Activated CD4-positive, CD25-positive, alpha-beta regulatory T cell treated with anti-CD3 and anti-CD28 coated beads, Interleukin-2, amount 50 U/mL, for 16 hours (primary cell): ENCODE data around the gene LGALSL.

Experiments
- DNase-seq: peaks from one replicate; pipeline ENCODE4 v3.0.0-alpha.2; 2020; ENCODE audit warnings: low read depth, low spot score

Gene LGALSL

GRCh38 chr2:64471600-64471999 is 17.6 kb downstream of the LGALSL start:
- DNase-seq, result no peak

- DNase-seq, result no peak
Measured at GRCh38 chr2:64472881-64473280, 18.9 kb downstream of the LGALSL start.

GRCh38 chr2:64474121-64474571 is 20.2 kb downstream of the LGALSL start:
- no peak for DNase-seq

GRCh38 chr2:64474636-64475035 is 20.7 kb downstream of the LGALSL start:
- no peak for DNase-seq

GRCh38 chr2:64477037-64477436 is 23.1 kb downstream of the LGALSL start:
- DNase-seq, result no peak

GRCh38 chr2:64477979-64478378 is 24.0 kb downstream of the LGALSL start:
- DNase-seq, result no peak

GRCh38 chr2:64478502-64479230 is 24.7 kb downstream of the LGALSL start:
- DNase-seq, result no peak

GRCh38 chr2:64479259-64480117 is 25.5 kb downstream of the LGALSL start:
- DNase-seq, result no peak

- no peak for DNase-seq
Measured at GRCh38 chr2:64481665-64482064, 27.7 kb downstream of the LGALSL start.

- no peak for DNase-seq
Measured at GRCh38 chr2:64482243-64482642, 28.3 kb downstream of the LGALSL start.

GRCh38 chr2:64482765-64483504 is 29.0 kb downstream of the LGALSL start:
- no peak for DNase-seq

GRCh38 chr2:64485331-64485730 is 31.4 kb downstream of the LGALSL start:
- DNase-seq, result no peak

DNA sequence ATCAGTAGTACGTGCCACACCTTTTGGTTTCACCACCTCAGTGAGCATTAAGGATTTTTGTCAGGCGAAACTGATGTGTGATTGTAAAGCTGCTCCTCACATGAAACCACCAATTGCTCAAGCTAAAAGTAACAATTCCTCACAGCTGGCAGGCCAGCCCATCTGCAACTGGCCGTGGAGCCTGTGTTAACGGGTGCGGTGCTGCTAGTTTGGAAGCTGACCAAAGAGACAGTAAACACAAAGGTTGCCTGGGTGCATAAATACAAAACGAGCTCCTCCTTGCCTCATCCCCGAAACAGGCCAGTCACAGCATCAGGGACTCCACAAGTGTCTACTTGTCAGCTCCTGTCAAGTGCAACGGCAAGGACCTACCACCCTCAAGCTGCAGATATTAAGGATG is 32.0 kb downstream of the LGALSL start:
- no peak for DNase-seq

GRCh38 chr2:64487256-64488049 is 33.5 kb downstream of the LGALSL start:
- DNase-seq, result no peak

DNA sequence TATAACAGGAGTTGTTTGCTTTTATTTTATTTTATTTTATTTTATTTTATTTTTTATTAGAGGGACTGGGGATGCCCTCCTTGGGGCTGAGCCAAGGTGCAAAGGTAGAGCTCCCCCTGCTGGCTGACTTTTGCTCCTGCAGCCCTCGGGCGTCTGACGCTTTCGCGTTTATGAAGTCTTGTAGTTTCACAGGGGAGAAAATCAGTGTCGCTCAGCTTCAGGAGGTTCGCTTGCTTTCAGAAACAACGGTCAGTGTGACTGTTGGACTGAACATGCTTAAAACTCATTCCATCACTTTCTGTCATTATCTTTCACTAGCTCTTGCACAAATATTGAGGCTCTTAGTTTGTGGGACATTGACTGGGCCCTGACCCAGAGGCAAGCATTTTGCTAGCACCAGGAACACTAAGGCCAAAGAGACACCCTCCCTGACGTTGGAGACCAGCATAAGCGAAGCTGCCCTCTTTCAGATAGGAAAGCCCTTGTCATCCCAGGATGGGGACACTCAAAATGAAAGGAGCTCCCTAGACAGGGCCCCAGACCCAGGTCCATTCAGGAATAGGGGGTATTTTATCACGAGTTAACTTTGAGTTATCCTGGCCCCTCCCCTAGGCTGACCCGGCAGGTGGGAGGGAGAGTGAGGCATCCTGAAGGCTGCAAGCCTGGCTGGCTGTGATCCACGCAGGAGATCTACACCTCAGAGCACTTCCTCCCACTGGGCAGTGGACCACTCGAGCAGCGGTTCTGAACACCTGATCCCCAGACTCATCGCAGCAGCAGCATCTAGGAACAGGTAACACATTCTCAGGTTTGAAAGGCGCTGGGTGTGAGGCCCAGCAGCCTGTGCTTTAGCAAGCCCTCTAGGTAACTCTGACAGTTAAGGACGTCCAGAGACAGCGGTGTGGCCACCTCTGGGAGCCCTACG is 34.4 kb downstream of the LGALSL start:
- DNase-seq, result peak; percentile 61

GRCh38 chr2:64489081-64489751 is 35.3 kb downstream of the LGALSL start:
- DNase-seq, result no peak

DNA sequence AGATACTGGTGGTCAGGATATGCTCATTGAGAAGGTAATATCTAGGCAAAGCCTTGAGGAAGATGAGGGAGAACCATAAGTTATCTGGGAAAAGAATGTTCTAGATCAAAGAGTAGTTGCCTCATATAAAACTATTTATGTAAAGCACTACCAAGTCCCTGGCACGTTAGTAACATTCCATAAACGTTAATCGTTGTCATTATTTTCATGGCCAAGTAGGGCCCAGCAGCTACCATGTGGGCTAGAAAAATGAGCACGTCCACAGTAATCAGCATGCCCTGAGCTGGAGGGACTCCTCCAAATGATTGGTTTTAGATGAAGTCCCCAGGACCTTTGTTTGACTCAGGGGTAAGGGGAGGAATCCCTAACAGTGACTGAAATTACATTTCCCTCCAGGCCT is 37.5 kb downstream of the LGALSL start:
- DNase-seq, result no peak

GRCh38 chr2:64492272-64492671 is 38.3 kb downstream of the LGALSL start:
- DNase-seq, result no peak

- DNase-seq, result no peak
Measured at GRCh38 chr2:64492821-64493220, 38.9 kb downstream of the LGALSL start.

GRCh38 chr2:64493788-64494187 is 39.8 kb downstream of the LGALSL start:
- DNase-seq, result no peak
